Smooth muscle cell of the brain vasculature (primary cell): Measurements from ENCODE around the gene TRABD2B.
A peak's percentile ranks its signal among the peaks of the same experiment; 100 is the strongest.

Source experiments
- DNase-seq: peaks from one replicate; pipeline ENCODE4 v3.0.0-alpha.2; 2012; ENCODE audit warnings: low read depth, low spot score

TRABD2B gene

DNA sequence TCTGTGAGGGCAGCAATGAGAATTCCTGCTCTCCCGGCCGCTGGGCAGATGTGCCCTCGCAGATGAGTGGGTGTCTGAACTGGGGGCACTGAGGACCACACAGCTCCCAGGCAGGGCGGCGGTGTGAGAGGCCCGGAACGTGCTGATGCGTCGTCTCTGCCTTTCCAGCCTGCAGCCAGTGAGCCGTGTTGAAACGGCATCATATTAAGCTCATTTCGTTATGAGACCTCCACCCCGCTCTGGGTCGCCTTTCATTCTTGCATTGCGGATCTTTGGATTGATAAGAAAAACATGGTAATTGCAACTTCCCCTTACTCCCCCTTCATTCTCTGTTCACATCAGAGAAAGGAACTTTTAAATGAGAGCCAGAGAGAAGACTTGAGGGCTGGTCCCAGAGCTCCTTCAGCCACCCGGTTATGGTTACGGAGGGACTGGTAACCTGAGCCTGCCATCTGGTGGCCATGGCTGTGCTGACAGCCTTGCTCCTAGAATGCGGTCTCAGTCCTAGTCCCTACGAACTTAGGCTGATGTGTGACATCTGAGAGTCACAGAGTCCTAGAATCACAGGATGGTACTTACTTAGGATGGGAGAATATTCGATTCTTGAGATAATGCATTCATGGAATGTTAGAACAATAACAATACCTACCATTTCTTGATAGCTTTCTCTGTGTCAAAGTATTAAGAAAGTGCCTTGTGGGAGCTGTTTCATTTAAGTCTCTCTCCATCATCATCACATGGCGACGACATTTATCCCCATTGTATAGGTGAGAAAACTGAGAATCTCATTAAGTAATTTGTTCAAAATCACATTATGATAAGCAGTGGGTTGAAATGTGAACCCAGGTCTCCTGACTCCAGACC lies 271.0 kb downstream of the TRABD2B start:
- DNase-seq: peak; percentile 60

DNA sequence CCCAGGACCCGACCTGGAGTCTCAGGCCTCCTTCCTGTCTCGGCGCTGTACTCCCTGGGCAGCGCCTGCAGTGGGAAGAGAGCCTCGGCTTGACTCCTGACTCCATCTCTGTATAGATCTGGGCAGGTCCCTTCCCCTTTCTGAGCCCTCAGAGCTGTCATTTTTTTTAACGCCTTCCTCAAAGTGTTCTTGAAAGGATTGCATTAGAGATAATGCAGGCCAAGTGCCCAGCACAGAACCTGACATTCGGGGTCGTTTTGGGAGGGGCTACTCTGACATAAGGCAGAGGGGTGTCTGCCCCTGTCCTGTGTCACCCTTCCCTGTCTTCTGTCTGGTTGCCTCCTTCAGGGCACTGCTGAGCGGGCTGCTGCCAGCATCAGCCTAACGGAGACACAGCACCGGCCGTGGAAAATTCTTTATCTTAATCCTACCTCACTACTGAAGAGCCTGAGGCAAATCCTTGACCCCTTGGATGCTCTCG lies 271.6 kb downstream of the TRABD2B start:
- DNase-seq: no peak

DNA sequence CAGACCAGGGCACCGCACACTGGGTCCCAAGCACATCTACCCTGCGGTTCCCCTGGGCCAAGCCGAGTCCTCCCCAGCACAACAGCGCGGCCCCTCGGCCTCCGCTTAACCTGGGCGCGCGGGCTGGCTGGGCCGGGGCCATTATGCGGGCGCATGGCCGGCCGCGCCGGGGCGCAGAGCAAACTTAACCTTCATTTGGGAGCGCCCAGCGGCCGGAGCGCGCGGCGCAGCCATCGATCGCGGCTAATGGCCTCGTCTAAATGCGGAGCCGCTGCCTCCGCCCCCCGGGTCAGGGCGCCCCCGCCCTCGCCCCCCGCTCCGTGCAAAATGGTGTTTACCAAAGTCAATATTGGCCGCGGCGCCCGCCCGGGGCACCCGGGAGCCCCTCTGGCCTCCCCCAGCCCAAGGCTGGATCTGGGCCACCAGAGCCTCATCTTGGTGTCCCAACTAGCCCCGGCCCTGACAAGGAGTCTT lies 272.1 kb downstream of the TRABD2B start:
- no peak for DNase-seq

DNA sequence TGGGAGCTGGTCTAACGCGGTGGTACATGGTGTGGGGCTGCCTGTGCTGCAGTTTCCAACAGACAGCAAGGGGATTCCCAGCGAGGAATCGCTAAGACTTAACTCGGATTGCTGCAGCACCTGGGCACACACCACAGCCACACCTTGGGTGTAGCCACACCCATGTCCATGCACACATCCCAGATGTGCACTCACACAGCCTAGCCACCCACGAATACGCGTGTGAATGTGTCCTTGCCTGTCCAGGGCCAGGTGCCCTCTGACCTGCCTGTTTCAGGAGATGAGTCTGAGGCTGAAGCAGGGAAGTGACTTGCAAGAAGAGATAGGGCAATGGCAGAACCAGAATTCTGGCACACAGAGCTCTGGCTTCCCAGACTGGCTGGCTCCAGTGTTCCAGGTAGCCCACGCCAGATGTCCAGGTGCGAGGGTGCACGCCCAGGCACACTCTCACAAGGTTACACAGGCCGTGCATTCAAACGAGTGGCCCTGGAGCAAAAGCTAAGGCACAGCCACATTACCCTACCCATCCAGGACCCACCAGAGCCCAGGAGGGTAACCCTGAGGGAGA lies 272.7 kb downstream of the TRABD2B start:
- no peak for DNase-seq

DNA sequence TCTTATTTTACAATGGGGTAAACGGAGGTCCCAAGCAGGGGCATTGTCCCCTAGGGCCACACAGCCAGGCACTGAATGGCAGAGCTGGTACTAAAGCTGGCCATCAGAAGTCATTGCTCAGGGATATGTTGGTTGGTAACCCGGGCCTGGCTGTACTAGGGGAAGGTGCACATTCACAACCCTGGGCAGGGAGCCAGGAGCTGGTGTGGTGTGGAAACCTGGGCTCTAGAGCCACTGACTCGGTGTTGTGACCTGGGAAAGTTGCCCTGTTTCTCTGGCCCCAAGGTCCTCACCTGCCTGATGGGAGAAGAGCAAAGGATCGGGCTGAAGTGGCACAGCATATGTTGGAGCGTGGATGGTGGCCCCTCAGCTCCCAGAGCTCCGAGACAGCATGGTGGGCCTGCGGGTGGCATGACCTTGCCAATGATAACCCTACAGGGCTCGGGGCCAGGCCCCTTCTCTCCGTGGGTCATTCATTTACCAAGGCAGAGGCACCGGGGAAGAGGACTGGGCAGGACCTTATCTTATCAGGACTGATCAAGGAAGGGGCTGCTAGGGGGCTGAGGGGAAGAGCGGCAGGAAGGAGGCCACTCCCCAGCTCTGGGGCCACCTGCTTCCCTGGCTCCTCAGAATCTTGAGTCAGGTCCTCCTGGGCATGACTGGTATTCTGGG lies 274.1 kb downstream of the TRABD2B start:
- no peak for DNase-seq

DNA sequence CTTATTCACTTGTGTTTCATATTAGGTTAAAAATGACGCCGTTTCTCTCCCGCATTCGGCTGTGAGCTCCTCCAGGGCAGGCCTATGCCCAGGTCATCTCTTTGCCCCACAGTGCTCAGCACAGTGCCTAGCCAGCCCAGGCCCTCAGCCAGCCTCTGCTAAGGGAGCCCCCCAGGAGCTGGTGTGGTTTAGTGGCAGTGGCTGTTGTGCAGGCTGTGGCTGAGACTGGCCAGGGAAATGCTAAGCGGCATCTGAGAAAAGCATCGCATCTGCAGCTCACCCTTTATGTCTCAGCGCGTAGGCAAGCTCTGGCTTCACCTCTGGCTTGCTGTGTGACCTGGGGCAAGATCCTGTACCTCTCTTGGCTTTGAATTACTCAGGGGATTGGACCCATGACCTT lies 275.1 kb downstream of the TRABD2B start:
- DNase-seq: no peak

DNA sequence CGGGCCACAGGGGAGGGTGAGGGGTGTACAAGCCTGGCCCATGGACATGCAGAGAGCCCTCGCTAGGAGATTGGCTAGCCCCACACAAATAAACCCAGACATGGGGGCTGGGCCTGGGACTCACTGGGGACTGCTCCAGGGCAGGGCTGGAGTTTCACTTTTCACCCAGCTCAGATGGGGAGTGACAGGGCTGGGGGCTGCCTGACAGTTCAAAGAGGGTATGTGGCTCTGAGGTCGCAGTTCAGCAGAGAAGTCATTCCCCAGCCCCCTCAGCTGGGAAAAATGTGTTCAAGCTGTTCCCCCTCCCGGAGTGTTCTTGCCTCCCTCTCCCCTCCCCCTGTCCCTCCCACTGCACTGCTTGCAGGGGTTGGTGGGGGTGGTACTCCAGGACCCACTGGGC lies 277.1 kb downstream of the TRABD2B start:
- no peak for DNase-seq

DNA sequence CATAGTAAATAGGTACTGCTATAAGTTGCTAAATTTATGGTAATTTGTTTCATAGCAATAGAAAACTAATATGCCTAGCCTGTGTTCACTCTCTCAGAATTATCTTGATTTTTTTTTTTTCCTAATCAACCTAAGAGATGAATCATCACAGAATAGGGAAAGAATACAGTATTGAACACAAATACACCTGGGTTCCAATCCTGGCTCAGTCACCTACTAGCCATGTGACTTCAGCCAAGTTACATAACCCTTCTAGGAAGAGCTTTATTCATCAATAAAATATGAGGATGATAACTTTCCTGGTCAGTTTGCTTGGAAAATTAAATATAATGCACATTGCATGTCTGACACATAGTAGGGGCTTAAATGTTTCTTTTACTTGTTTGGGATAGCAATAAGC lies 279.8 kb downstream of the TRABD2B start:
- DNase-seq: no peak

DNA sequence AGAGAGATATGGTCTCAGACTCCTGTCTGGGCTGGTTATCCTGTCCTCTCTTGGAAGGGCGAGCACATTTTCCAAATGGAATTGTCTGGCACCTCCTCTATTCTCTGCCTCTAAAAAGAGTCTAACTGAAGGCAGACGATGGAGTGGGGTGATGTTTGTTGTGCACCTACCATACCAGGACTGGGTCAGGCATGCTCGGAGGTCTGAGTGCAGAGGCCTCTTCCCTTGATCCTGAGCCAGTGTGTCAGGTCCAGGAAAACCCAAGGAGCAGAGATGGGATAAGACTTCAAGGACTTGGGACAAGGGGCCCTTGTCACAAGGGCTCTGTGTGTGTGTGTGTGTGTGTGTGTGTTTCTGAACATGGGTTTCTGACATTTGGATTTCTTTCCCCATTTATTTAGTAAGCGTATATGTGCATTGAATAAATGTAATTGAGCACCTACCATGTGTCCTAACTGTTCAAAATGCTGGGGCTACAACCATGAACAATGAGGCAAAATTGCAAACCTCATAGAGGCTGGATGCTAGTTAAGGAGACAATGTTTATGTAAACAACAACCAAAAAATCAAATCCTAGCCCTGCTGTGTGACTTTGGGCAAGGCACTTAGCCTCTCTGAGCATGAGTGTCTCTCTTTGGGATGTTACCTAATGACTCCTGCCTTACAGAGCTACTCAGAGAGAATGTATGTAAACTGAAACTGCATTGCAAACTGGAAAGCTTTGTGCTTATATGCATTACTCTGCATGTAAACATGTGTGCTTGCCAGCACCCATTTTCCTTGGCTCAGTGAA lies 283.0 kb downstream of the TRABD2B start:
- DNase-seq: no peak

DNA sequence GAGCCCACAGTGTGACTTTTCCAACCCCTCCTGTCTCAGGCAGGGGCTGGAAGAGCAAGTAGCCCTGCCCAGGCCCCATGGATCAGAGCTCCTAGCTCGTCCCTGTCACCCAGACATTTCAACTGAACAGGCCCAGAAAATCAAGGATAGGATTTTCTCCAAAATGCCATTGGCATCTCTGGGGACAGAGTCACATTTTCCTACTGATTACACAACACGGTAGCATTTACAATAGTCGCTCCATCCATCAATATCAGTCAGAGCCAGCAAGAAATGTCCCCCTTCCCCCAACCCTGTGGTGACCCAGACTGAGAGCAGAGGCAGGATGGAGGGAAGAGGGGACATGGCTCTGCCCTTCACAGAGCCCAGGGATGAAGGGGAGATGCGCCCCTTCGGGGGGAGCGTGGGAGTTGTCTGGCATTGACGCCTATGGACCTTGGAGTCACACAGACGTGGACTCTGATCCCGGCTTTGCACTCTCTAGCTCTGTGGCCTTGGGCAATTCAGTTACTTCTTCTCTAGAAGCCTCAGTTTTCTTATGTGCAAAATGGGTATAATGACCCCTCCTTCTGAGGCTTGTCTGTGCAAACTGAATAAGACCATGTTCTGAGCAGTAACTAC lies 283.7 kb downstream of the TRABD2B start:
- no peak for DNase-seq

DNA sequence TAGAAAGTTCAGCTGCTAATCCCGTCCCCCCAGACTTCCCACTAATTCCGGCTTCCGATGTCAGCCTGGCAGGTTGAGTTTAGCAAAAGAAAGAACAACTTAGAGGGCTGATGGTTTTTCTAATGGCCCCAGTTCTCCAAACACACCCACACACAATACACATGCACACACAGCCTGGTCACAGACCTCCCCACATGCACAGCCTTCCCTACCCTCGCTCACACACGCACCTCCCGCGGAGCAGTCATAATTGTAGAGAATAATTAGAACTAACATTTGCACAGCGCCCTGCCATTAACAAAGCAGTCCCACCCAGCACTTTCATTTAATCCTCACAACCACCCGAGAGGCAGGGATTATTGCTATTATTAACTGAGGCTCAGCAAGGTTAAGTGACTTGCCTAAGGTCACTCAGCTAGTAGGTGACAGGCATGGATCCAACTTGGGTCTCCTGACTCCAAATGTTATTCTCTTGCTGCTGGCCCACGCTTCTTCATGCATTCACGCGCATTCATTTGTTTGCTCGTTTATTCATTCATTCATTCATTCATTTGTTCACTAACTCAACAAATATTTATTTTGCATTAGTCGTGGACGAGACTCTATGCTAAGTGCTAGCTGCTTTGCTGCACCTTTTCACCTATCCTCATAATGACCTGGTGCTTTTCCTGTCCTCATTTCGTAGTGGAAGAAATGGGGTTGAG lies 284.4 kb downstream of the TRABD2B start:
- DNase-seq: no peak

DNA sequence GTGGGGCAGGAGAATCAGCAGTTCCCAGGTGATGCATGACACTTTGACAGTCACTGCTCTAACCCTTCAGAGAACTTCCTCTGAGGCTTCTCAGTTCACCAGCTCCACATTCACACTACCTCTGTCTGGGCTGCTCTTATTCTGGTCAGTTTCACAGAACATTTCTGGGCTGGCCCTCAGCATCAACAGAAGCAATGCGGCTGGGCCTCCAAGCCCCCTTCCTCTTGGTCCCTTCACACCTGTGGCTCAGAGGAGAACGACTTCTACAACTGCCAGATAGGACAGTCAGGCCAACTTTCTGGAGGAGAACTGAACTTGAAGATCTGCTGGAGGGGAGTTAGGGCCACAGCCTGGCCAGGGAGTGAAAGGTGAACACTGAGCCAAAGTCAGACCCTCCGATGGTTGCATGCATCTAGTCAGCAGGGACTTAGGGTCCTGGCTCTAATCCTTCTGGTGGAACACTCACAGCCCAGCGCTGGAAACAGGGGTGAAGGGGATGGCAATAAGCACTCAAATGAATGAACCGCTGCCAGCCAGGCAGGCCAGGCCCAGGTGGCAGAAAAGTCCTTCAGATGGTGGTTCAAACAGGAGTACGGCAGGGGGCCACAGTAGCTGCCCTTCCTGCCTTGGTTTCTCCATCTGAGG lies 285.2 kb downstream of the TRABD2B start:
- no peak for DNase-seq

DNA sequence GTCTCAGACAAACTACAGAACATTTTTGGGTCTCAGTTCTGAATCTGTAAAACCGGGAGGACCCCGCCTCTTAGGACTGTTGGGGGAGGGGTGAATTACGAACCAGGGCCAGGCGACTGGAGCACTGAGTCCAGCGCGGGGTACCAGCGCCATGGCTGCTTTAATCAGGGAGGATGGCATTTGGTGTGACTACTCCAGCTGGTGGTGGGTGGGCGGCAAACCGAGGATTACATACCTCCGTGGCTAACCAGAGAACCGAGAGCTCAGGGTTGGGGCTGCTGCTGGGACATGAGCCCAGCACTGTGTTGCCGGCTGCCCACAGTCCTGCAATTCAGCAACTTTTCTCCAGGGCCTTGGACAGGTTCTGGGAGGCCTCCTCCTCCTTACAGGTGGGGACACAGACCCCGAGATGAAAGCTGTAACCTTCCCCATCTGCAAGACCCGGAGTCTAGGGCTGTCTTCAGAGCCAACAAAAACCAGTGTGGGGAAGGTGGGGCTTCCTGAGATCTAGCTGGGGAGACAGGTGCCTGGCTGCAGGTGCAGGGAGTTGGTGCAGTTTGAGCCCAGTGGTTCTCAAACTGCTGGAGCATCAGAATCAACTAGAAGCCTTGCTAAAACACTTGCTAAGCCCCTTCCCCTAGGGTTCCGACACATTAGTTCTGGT lies 285.9 kb downstream of the TRABD2B start:
- no peak for DNase-seq
